GM12878 (cell line): ENCODE measurements around the gene KRTAP2-4. TPM values are rescaled to one million over a fixed set of nuclear protein-coding genes. Genes with fewer than 3 reads are reported as not detected.

ENCODE experiments used
- SMAD5 ChIP-seq: IDR thresholded peaks from 2 replicates; pipeline ENCODE4 v1.6.1; 2016; ENCODE audit warnings: antibody characterized with exemption, low read depth
- SREBF1 ChIP-seq: IDR thresholded peaks from 2 replicates; pipeline ENCODE4 v1.6.1; 2012; ENCODE audit warnings: mild to moderate bottlenecking, low read length
- TARDBP ChIP-seq: IDR thresholded peaks from 2 replicates; pipeline ENCODE4 v1.6.1; 2016; ENCODE audit warnings: borderline replicate concordance
- polyA plus RNA-seq, 11 experiments: library from polyadenylated mRNA; depleted of rRNA in 4 of 11; unstranded in 6 of 11; stranded (reverse) in 5 of 11; fragments of >200 nt; fragmentation: Nextera tagmentation in 4 of 11; fragmentation: Illumina TruSeq in 1 of 11; extraction: Ambion mirVana in 4 of 11; extraction: Trizol in 1 of 11; gene quantifications; 1 replicate in 1 of 11; 2 replicates in 10 of 11; pipeline versions ENCODE4 v1.2.1 to v1.2.3, GENCODE V29; 2011 to 2016; ENCODE audit warnings: inconsistent platforms in 2 of 11, missing spikeins in 2 of 11, low read depth in 1 of 11
- total RNA-seq, 4 experiments: library from RNA; depleted of rRNA in 3 of 4; stranded (reverse); fragments of >200 nt in 3 of 4; fragmentation: Illumina TruSeq in 1 of 4; extraction: Trizol in 1 of 4; gene quantifications; 2 replicates each; pipeline versions ENCODE4 v1.2.1 to v1.2.3, GENCODE V29; 2013 to 2021
- TF ChIP-seq, protein P1 (sequence below): IDR thresholded peaks from 2 replicates; pipeline ENCODE4 v1.6.1; 2012; ENCODE audit warnings: low read depth, low read length, improper control_type of control experiment
- TF ChIP-seq, protein P2 (sequence below): fragments of 450-650 bp; conservative IDR thresholded peaks from 2 replicates; pipeline ENCODE4 v1.6.1; 2017; ENCODE audit warnings: mild to moderate bottlenecking, moderate library complexity
- TF ChIP-seq, protein P3 (sequence below): fragments of 150-350 bp; IDR thresholded peaks from 2 replicates; pipeline ENCODE4 v1.6.1; 2016; ENCODE audit warnings: low read depth, low read length

Gene KRTAP2-4
- total and polyA plus RNA-seq, 10 of the 15 experiments (the other 5 are each of a cell fraction or from before 2014, with no cell fraction given) = not detected

DNA sequence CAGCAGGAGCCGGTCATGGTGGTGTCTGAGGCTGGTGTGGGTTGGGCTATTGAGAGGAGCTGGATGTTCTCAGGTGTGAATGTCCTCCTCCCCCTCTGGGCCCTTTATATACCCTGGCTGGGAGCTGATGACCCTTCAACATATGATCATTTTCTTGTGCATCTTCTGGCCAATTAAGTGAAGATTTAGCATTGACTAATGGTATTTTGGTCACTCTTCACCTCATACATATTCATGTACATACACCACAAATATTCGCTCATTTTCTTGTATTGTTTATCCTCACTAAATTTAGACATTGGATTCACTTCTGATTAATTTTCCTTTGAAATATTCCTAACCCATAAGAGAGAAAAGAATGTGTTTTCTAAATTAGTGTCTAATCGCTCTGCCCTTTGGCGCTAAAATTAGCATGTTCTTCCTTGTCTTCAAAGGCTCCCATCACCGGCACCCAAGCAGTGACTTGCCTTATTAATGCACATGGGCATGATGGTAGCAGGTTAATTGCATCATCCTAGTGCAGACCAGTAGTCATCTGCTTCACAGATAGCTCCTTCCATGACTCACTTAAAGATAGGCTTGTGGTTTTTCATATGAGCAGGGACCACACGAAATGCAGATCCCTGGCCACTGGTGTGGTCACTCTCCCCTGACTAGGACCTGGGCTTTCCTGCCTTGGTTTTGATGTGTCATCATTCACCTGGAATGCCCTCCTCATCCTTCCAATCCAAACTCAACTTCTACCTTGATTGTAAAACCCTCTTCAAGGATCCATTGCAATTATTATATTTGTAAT is at the start of gene KRTAP2-4 (continued):
- TF ChIP-seq, protein P1, sequence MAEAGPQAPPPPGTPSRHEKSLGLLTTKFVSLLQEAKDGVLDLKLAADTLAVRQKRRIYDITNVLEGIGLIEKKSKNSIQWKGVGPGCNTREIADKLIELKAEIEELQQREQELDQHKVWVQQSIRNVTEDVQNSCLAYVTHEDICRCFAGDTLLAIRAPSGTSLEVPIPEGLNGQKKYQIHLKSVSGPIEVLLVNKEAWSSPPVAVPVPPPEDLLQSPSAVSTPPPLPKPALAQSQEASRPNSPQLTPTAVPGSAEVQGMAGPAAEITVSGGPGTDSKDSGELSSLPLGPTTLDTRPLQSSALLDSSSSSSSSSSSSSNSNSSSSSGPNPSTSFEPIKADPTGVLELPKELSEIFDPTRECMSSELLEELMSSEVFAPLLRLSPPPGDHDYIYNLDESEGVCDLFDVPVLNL = no peak
- TF ChIP-seq, protein P2, sequence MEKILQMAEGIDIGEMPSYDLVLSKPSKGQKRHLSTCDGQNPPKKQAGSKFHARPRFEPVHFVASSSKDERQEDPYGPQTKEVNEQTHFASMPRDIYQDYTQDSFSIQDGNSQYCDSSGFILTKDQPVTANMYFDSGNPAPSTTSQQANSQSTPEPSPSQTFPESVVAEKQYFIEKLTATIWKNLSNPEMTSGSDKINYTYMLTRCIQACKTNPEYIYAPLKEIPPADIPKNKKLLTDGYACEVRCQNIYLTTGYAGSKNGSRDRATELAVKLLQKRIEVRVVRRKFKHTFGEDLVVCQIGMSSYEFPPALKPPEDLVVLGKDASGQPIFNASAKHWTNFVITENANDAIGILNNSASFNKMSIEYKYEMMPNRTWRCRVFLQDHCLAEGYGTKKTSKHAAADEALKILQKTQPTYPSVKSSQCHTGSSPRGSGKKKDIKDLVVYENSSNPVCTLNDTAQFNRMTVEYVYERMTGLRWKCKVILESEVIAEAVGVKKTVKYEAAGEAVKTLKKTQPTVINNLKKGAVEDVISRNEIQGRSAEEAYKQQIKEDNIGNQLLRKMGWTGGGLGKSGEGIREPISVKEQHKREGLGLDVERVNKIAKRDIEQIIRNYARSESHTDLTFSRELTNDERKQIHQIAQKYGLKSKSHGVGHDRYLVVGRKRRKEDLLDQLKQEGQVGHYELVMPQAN = no peak
- no peak for TF ChIP-seq SREBF1
- no peak for TF ChIP-seq SMAD5
- TF ChIP-seq, protein P3, sequence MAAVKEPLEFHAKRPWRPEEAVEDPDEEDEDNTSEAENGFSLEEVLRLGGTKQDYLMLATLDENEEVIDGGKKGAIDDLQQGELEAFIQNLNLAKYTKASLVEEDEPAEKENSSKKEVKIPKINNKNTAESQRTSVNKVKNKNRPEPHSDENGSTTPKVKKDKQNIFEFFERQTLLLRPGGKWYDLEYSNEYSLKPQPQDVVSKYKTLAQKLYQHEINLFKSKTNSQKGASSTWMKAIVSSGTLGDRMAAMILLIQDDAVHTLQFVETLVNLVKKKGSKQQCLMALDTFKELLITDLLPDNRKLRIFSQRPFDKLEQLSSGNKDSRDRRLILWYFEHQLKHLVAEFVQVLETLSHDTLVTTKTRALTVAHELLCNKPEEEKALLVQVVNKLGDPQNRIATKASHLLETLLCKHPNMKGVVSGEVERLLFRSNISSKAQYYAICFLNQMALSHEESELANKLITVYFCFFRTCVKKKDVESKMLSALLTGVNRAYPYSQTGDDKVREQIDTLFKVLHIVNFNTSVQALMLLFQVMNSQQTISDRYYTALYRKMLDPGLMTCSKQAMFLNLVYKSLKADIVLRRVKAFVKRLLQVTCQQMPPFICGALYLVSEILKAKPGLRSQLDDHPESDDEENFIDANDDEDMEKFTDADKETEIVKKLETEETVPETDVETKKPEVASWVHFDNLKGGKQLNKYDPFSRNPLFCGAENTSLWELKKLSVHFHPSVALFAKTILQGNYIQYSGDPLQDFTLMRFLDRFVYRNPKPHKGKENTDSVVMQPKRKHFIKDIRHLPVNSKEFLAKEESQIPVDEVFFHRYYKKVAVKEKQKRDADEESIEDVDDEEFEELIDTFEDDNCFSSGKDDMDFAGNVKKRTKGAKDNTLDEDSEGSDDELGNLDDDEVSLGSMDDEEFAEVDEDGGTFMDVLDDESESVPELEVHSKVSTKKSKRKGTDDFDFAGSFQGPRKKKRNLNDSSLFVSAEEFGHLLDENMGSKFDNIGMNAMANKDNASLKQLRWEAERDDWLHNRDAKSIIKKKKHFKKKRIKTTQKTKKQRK = no peak
- TF ChIP-seq TARDBP = no peak
